ENCODE data around the gene TCEANC.
"Not testable (repeated sequence)": the region's sequence is repeated elsewhere in the genome, so short reads cannot be mapped to it uniquely, and the experiment has no call there.

Gene TCEANC

GRCh38 chrX:13652850-13653693 is at the start of gene TCEANC:
TSS of gene TCEANC (plus strand) at chrX:13653141. CDS start at chrX:13662509, 9,368 bp downstream.
- DNase-seq (ENCODE audit: low read depth in 3 of 3) = peak; percentile 83 to 89 (median 89)

- DNase-seq (ENCODE audit: low read depth in 3 of 3) = no peak
Observed at GRCh38 chrX:13605611-13606010, 47.3 kb upstream of the TCEANC start.

- no peak for DNase-seq (ENCODE audit: low read depth in 3 of 3)
Observed at GRCh38 chrX:13607331-13607995, 45.5 kb upstream of the TCEANC start.

- no peak for DNase-seq (ENCODE audit: low read depth in 3 of 3)
Observed at GRCh38 chrX:13607996-13608365, 45.0 kb upstream of the TCEANC start.

GRCh38 chrX:13614154-13614553 is 38.8 kb upstream of the TCEANC start:
- DNase-seq (ENCODE audit: low read depth in 3 of 3) = no peak

GRCh38 chrX:13620207-13620606 is 32.7 kb upstream of the TCEANC start:
- DNase-seq (ENCODE audit: low read depth in 3 of 3) = no peak

- no peak for DNase-seq (ENCODE audit: low read depth in 3 of 3)
Observed at GRCh38 chrX:13622401-13622964, 30.5 kb upstream of the TCEANC start.

- no peak for DNase-seq (ENCODE audit: low read depth in 3 of 3)
Observed at GRCh38 chrX:13627306-13627705, 25.6 kb upstream of the TCEANC start.

- not testable (repeated sequence) for DNase-seq (ENCODE audit: low read depth in 3 of 3)
Observed at GRCh38 chrX:13637224-13637623, 15.7 kb upstream of the TCEANC start.

GRCh38 chrX:13638021-13638420 is 14.9 kb upstream of the TCEANC start:
- no peak for DNase-seq (ENCODE audit: low read depth in 3 of 3)

- DNase-seq (ENCODE audit: low read depth in 3 of 3) = no peak
Observed at GRCh38 chrX:13638826-13639225, 14.1 kb upstream of the TCEANC start.

- not testable (repeated sequence) for DNase-seq (ENCODE audit: low read depth in 3 of 3)
Observed at GRCh38 chrX:13641684-13642083, 11.3 kb upstream of the TCEANC start.

- no peak for DNase-seq (ENCODE audit: low read depth in 3 of 3)
Observed at GRCh38 chrX:13645464-13646153, 7.3 kb upstream of the TCEANC start.

- DNase-seq (ENCODE audit: low read depth in 3 of 3) = peak in 1 of 3 donors; percentile 33
Observed at GRCh38 chrX:13646154-13646549, 6.8 kb upstream of the TCEANC start.

- DNase-seq (ENCODE audit: low read depth in 3 of 3) = peak; percentile 27 to 52 (median 32)
Observed at GRCh38 chrX:13647709-13648212, 5.2 kb upstream of the TCEANC start.

- not testable (repeated sequence) for DNase-seq (ENCODE audit: low read depth in 3 of 3)
Observed at GRCh38 chrX:13648336-13648735, 4.6 kb upstream of the TCEANC start.

- DNase-seq (ENCODE audit: low read depth in 3 of 3) = no peak
Observed at GRCh38 chrX:13649838-13650237, 3.1 kb upstream of the TCEANC start.

- DNase-seq (ENCODE audit: low read depth in 3 of 3) = no peak
Observed at GRCh38 chrX:13650318-13650717, 2.6 kb upstream of the TCEANC start.

- DNase-seq (ENCODE audit: low read depth in 3 of 3) = no peak
Observed at GRCh38 chrX:13651150-13651549, 1.8 kb upstream of the TCEANC start.

- no peak for DNase-seq (ENCODE audit: low read depth in 3 of 3)
Observed at GRCh38 chrX:13652287-13652793, 601 bp upstream of the TCEANC start.

GRCh38 chrX:13654116-13654515 is 1.2 kb downstream of the TCEANC start:
- no peak for DNase-seq (ENCODE audit: low read depth in 3 of 3)

GRCh38 chrX:13655674-13656073 is 2.7 kb downstream of the TCEANC start:
- DNase-seq (ENCODE audit: low read depth in 3 of 3) = no peak

Measured in stimulated activated CD4-positive, alpha-beta T cell treated with anti-CD3 and anti-CD28 coated beads, TNF-alpha, amount 100 ng/mL, for 48 hours (primary cell).